ENCODE measurements around the gene ANO4. TPM values are rescaled to one million over a fixed set of nuclear protein-coding genes. Genes with fewer than 3 reads are reported as not detected.

Gene ANO4
- total and polyA plus RNA-seq, 2 of the 8 experiments (the other 6 are each of a cell fraction or from before 2014, with no cell fraction given): 1.1 to 3.4 TPM

GRCh38 chr12:100953677-100954076 is 159.1 kb downstream of the ANO4 start:
- no peaks in the 10 kb centered on the region for H3K79me1 ChIP-seq (ENCODE audit: low read depth, low read length)
- TF ChIP-seq EGR1 (IDR thresholded peaks at IDR 0.05; ENCODE audit: borderline replicate concordance, low read depth, low read length): no peak
- TF ChIP-seq TEAD4 (IDR thresholded peaks at IDR 0.05; ENCODE audit: low read depth, low read length): peak; percentile 84
- 0 out of 4 replicates have a peak, but pooled peaks of 1 of the 2 experiments have one; percentile 4 for TF ChIP-seq RAD21 (IDR thresholded peaks at IDR 0.05 in 1 of 2, conservative IDR thresholded peaks at IDR 0.05 in 1 of 2; ENCODE audit: low read depth in 2 of 2, low read length in 2 of 2)
- no peak for TF ChIP-seq EZH2 (IDR thresholded peaks at IDR 0.05; ENCODE audit: low read depth, low read length, severe bottlenecking)
- no peak for TF ChIP-seq SIX5 (IDR thresholded peaks at IDR 0.05; ENCODE audit: low read depth, low read length)
- TF ChIP-seq BACH1 (IDR thresholded peaks at IDR 0.05; ENCODE audit: low read length): no peak
- no peak for TF ChIP-seq RBBP5 (IDR thresholded peaks at IDR 0.05; ENCODE audit: borderline replicate concordance, low read depth, low read length)
- TF ChIP-seq SUZ12 (IDR thresholded peaks at IDR 0.05; ENCODE audit: low read length): no peak
- TF ChIP-seq USF2 (IDR thresholded peaks at IDR 0.05; ENCODE audit: low read length): no peak
- TF ChIP-seq BRCA1 (IDR thresholded peaks at IDR 0.05; ENCODE audit: low read depth, low read length): no peak
- no peak for TF ChIP-seq POLR2AphosphoS5 (IDR thresholded peaks at IDR 0.05; ENCODE audit: low read depth, low read length)
- TF ChIP-seq RNF2 (IDR thresholded peaks at IDR 0.05; ENCODE audit: borderline replicate concordance, low read depth, low read length, missing control alignments, poor library complexity, severe bottlenecking): no peak

More at GRCh38 chr12:100953677-100954076, 159.1 kb downstream of the ANO4 start:
- Histone ChIP-seq H3K36me3 (ENCODE audit: control insufficient read depth in 2 of 4, insufficient read depth in 4 of 4, low read length in 3 of 4) (no peaks in the 10 kb centered on the region), H2BK120ac (replicated peaks; ENCODE audit: low read depth, low read length) (no peak overlapping the region), H4K20me1 (replicated peaks in 1 of 2; ENCODE audit: control insufficient read depth in 1 of 2, insufficient read depth in 2 of 2, low read length in 2 of 2) (no peaks in the 10 kb centered on the region), H3K14ac (ENCODE audit: insufficient read length) (no peak overlapping the region), H4K5ac (ENCODE audit: insufficient read length, low read depth, low read length) (no peak overlapping the region), H3K18ac (ENCODE audit: extremely low read depth, low read length) (no peak overlapping the region), H3K9me3 (ENCODE audit: insufficient read depth in 2 of 2, low read depth in 1 of 2, low read length in 1 of 2) (no peaks in the 10 kb centered on the region), H3K27me3 (replicated peaks in 1 of 4; ENCODE audit: control insufficient read depth in 3 of 4, extremely low read depth in 1 of 4, insufficient read depth in 3 of 4, low read length in 3 of 4) (no peaks in the 10 kb centered on the region), H2BK12ac (ENCODE audit: low read depth, low read length) (no peak overlapping the region), H3K4me3 (ENCODE audit: extremely low read depth in 1 of 4, insufficient read depth in 2 of 4, low read depth in 3 of 4, low read length in 4 of 4) (no peak overlapping the region), H2BK5ac (ENCODE audit: low read depth, low read length) (no peak overlapping the region), H3K56ac (replicated peaks; ENCODE audit: insufficient read length, low read depth, low read length) (no peak overlapping the region), H2BK15ac (ENCODE audit: low read length) (no peak overlapping the region), H3K4me2 (ENCODE audit: insufficient read depth in 1 of 2, low read depth in 2 of 2, low read length in 2 of 2) (peak overlapping the region; percentile 31 to 45; a peak in 3 of 4 replicates), H3K23me2 (ENCODE audit: low read depth, low read length) (no peaks in the 10 kb centered on the region), H2AFZ (ENCODE audit: low read length) (no peak overlapping the region), H2AK5ac (ENCODE audit: low read depth, low read length) (no peak overlapping the region), H2BK20ac (ENCODE audit: low read length) (no peak overlapping the region), H4K8ac (ENCODE audit: extremely low read depth, insufficient read depth, low read length) (no peak overlapping the region), H3K23ac (ENCODE audit: insufficient read length) (no peak overlapping the region), H3K79me2 (ENCODE audit: control insufficient read depth in 1 of 2, insufficient read depth in 2 of 2, low read length in 2 of 2) (no peaks in the 10 kb centered on the region), H3K27ac (ENCODE audit: low read depth, low read length) (0 out of 2 replicates have a peak overlapping the region, but pooled peaks have one; percentile 16), H3K4ac (replicated peaks; ENCODE audit: insufficient read length, low read depth, low read length) (no peak overlapping the region), H3K4me1 (replicated peaks in 1 of 4; ENCODE audit: control insufficient read depth in 3 of 4, insufficient read depth in 4 of 4, low read length in 3 of 4) (peaks cover 3 to 24% (median 19%) of the 10 kb centered on the region in 4 experiments), H4K91ac (replicated peaks; ENCODE audit: insufficient read length, low read length) (no peak overlapping the region), H3K9ac (replicated peaks in 1 of 4; ENCODE audit: extremely low read depth in 1 of 4, low read depth in 3 of 4, low read length in 3 of 4) (no peak overlapping the region)
- DNase-seq (ENCODE audit: low read depth in 1 of 2, low spot score in 2 of 2) (peak in 1 of 2 experiments; percentile 72), FAIRE-seq (peak; percentile 75)
- ChIA-PET CTCF (ENCODE audit: partially characterized antibody) (interaction anchor here (0.6 to 1.2 kb wide), 3 partner anchors 24 to 397 kb away, joined by 3 read pairs; no protein-coding TSS in a partner anchor), POLR2A (ENCODE audit: partially characterized antibody) (interaction anchor here (2.1 kb wide), 1 partner anchor 33 kb away, joined by 4 read pairs; no protein-coding TSS in a partner anchor)
- WGBS, 2 experiments (ENCODE audit: extremely low coverage in 1 of 2, insufficient coverage in 1 of 2, insufficient read length in 1 of 2, insufficient replicate concordance in 2 of 2, low coverage in 1 of 2, low lambda C conversion rate in 2 of 2, missing lambda C conversion rate in 1 of 2): 4% methylated on average over 2 of the region's 2 CpGs; no CpG with 5 or more reads in 1 of the 2 experiments
